ENCODE results near the gene AP4E1.

GRCh38 chr15:50925281-50925680 lies 16.8 kb downstream of the AP4E1 start:
- no peak for TF ChIP-seq CHD1 (IDR thresholded peaks at IDR 0.05; ENCODE audit: low read depth, low read length)
- no peak for TF ChIP-seq CTCF (conservative IDR thresholded peaks at IDR 0.05; ENCODE audit: low read depth, low read length)
- no peak for TF ChIP-seq USF2 (IDR thresholded peaks at IDR 0.05; ENCODE audit: low read depth, low read length)
- no peak for TF ChIP-seq POLR2A (IDR thresholded peaks at IDR 0.05; ENCODE audit: low read depth, low read length)
- TF ChIP-seq MAFK (IDR thresholded peaks at IDR 0.05; ENCODE audit: low read depth, low read length): no peak
- no peak for TF ChIP-seq RFX5 (IDR thresholded peaks at IDR 0.05; ENCODE audit: low read depth, low read length)
- TF ChIP-seq MAZ (IDR thresholded peaks at IDR 0.05; ENCODE audit: borderline replicate concordance, low read depth, low read length): no peak

Measured in IMR-90 (cell line).